ENCODE measurements around the gene F2RL3.

GRCh38 chr19:16921766-16922591 is 33.2 kb downstream of the F2RL3 start:
- TF ChIP-seq, protein P1, sequence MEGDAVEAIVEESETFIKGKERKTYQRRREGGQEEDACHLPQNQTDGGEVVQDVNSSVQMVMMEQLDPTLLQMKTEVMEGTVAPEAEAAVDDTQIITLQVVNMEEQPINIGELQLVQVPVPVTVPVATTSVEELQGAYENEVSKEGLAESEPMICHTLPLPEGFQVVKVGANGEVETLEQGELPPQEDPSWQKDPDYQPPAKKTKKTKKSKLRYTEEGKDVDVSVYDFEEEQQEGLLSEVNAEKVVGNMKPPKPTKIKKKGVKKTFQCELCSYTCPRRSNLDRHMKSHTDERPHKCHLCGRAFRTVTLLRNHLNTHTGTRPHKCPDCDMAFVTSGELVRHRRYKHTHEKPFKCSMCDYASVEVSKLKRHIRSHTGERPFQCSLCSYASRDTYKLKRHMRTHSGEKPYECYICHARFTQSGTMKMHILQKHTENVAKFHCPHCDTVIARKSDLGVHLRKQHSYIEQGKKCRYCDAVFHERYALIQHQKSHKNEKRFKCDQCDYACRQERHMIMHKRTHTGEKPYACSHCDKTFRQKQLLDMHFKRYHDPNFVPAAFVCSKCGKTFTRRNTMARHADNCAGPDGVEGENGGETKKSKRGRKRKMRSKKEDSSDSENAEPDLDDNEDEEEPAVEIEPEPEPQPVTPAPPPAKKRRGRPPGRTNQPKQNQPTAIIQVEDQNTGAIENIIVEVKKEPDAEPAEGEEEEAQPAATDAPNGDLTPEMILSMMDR (optimal IDR thresholded peaks at IDR 0.05 in 1 of 3, IDR thresholded peaks at IDR 0.05 in 1 of 3, conservative IDR thresholded peaks at IDR 0.05 in 1 of 3; ENCODE audit: extremely low read depth in 1 of 3, insufficient read depth in 2 of 3, low read length in 3 of 3): no peak
- no peak for TF ChIP-seq EZH2 (IDR thresholded peaks at IDR 0.05; ENCODE audit: low read length)

All from keratinocyte (primary cell).